Keratinocyte (primary cell): ENCODE data around the gene NFKBIZ. TPM values are rescaled to one million over a fixed set of nuclear protein-coding genes. Genes with fewer than 3 reads are reported as not detected.

Experiments
- DNase-seq: peaks from one replicate; pipeline ENCODE4 v3.0.0-alpha.2; 2011; ENCODE audit warnings: low read depth, missing footprints, low spot score
- FAIRE-seq: peaks from 2 replicates; lab custom pipeline; 2011; peaks lifted over from hg19 to GRCh38; lab: Jason Lieb, UNC
- H2AFZ ChIP-seq: 2 replicates; pipeline ENCODE4 v1.6.0; 2012; ENCODE audit warnings: low read length, control low read depth, inconsistent platforms; ENCODE audit not compliant: control insufficient read depth
- H3K27ac ChIP-seq: 2 replicates; pipeline ENCODE4 v1.5.1; 2011; ENCODE audit warnings: low read length; ENCODE audit not compliant: control insufficient read depth, insufficient read depth
- H3K27me3 ChIP-seq: 3 replicates; pipeline ENCODE4 v1.6.0; 2011; ENCODE audit warnings: low read length; ENCODE audit not compliant: control insufficient read depth, insufficient read depth; ENCODE audit errors: extremely low read depth
- H3K36me3 ChIP-seq, 2 experiments: 2 replicates in 1 of 2; 3 replicates in 1 of 2; pipeline ENCODE4 v1.5.1; 2011; ENCODE audit warnings: low read length in 2 of 2, mild to moderate bottlenecking in 1 of 2; ENCODE audit not compliant: control insufficient read depth in 2 of 2, insufficient read depth in 2 of 2; ENCODE audit errors: extremely low read depth in 1 of 2
- H3K4me1 ChIP-seq: 3 replicates; pipeline ENCODE4 v1.5.1; 2011; ENCODE audit warnings: low read length; ENCODE audit not compliant: control insufficient read depth, insufficient read depth; ENCODE audit errors: extremely low read depth
- H3K4me2 ChIP-seq: 3 replicates; pipeline ENCODE4 v1.6.0; 2011; ENCODE audit warnings: low read depth, low read length; ENCODE audit not compliant: control insufficient read depth, insufficient read depth; ENCODE audit errors: extremely low read depth
- H3K4me3 ChIP-seq, 3 experiments: fragments of 200-600 bp in 1 of 3; sonication (generic) in 1 of 3; 2 replicates in 2 of 3; 3 replicates in 1 of 3; pipeline ENCODE4 v1.5.1; 2011 to 2016; ENCODE audit warnings: low read length in 3 of 3, mild to moderate bottlenecking in 3 of 3, control low read depth in 2 of 3, inconsistent platforms in 1 of 3, low read depth in 1 of 3, mixed read lengths in 1 of 3, mixed run types in 1 of 3, moderate library complexity in 1 of 3; ENCODE audit not compliant: control insufficient read depth in 2 of 3, insufficient read depth in 2 of 3; ENCODE audit errors: extremely low read depth in 1 of 3
- H3K79me2 ChIP-seq: 2 replicates; pipeline ENCODE4 v1.6.0; 2012; ENCODE audit warnings: low read length; ENCODE audit not compliant: control insufficient read depth, insufficient read depth
- H3K9ac ChIP-seq: 3 replicates; pipeline ENCODE4 v1.6.0; 2011; ENCODE audit warnings: low read length; ENCODE audit not compliant: control insufficient read depth, insufficient read depth; ENCODE audit errors: extremely low read depth
- H3K9me1 ChIP-seq: 3 replicates; pipeline ENCODE4 v1.6.0; 2011; ENCODE audit warnings: low read length; ENCODE audit not compliant: control insufficient read depth, insufficient read depth; ENCODE audit errors: extremely low read depth
- H3K9me3 ChIP-seq: 2 replicates; pipeline ENCODE4 v1.5.1; 2012; ENCODE audit warnings: low read depth, low read length; ENCODE audit not compliant: control insufficient read depth
- H4K20me1 ChIP-seq: 3 replicates; pipeline ENCODE4 v1.6.0; 2011; ENCODE audit warnings: low read length; ENCODE audit not compliant: control insufficient read depth, insufficient read depth; ENCODE audit errors: extremely low read depth
- EZH2 ChIP-seq: IDR thresholded peaks from one replicate; pipeline ENCODE4 v1.6.1; 2012; ENCODE audit warnings: inconsistent platforms, mild to moderate bottlenecking, low read length, moderate library complexity
- dilution Hi-C: fragments of 300-500 bp; cut with MboI; formaldehyde crosslinking; loops from one replicate; pipeline ENCODE4 v1.7.0; 2020; ENCODE audit warnings: low sequenced_read_pairs; ENCODE audit not compliant: extremely low pct_ligation_motif_present
- polyA plus RNA-seq, 5 experiments: library from polyadenylated mRNA; depleted of rRNA in 3 of 5; stranded (reverse) in 3 of 5; stranded (forward) in 1 of 5; unstranded in 1 of 5; fragments of >200 nt; gene quantifications; 1 replicate in 1 of 5; 2 replicates in 3 of 5; 3 replicates in 1 of 5; pipeline versions ENCODE4 v1.2.1 to v1.2.3, GENCODE V29; 2011 to 2012; ENCODE audit warnings: missing spikeins in 2 of 5, low read depth in 1 of 5, low replicate concordance in 1 of 5
- TF ChIP-seq, protein P1 (sequence below), 3 experiments: IDR thresholded peaks in 1 of 3; conservative IDR thresholded peaks in 1 of 3; optimal IDR thresholded peaks in 1 of 3; 2 replicates in 2 of 3; 3 replicates in 1 of 3; pipeline versions ENCODE3 to v1.5.1; 2011; ENCODE audit warnings: low read length in 3 of 3, mild to moderate bottlenecking in 3 of 3, moderate library complexity in 2 of 3, control low read depth in 1 of 3, inconsistent platforms in 1 of 3; ENCODE audit not compliant: insufficient read depth in 2 of 3; ENCODE audit errors: extremely low read depth in 1 of 3

NFKBIZ gene
- polyA plus RNA-seq, 1 donor (not counting 4 experiments of a cell fraction or from before 2014, with no cell fraction given), result 88.9 TPM

DNA sequence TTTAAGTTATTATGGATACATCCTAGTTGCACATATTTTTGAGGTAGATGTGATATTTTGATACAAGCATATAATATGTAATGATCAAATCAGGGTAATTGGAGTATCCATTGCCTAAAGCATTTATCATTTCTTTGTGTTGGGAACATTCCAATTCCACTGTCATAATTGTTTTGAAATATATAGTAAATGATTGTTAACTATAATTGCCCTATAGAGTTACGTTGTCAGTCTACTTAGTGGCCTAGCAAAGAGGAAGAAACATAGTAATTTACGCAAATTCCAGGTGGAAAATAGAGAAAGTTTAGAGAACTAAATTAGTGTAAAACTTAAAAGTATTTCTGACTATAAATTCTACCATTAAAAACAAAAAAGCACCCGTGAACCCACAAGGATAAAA is 45.4 kb upstream of the NFKBIZ start:
- H4K20me1 ChIP-seq, result no peaks in the 10 kb centered on the region
- H3K9me1 ChIP-seq, result no peaks in the 10 kb centered on the region
- no peaks in the 10 kb centered on the region for H3K4me1 ChIP-seq
- no peaks in the 10 kb centered on the region for H3K79me2 ChIP-seq
- no peak for DNase-seq
- no peak overlapping the region for H2AFZ ChIP-seq
- H3K4me2 ChIP-seq, result no peak overlapping the region
- no peak for FAIRE-seq
- peaks cover 0 to 2% of the 10 kb centered on the region in 2 experiments for H3K36me3 ChIP-seq
- H3K27ac ChIP-seq, result no peak overlapping the region
- dilution Hi-C loops, result loop anchor here (10.0 kb wide), 1 partner anchor 421 kb away; no protein-coding TSS in a partner anchor
- H3K9me3 ChIP-seq, result no peaks in the 10 kb centered on the region
- H3K4me3 ChIP-seq, result no peak overlapping the region
- TF ChIP-seq, protein P1, sequence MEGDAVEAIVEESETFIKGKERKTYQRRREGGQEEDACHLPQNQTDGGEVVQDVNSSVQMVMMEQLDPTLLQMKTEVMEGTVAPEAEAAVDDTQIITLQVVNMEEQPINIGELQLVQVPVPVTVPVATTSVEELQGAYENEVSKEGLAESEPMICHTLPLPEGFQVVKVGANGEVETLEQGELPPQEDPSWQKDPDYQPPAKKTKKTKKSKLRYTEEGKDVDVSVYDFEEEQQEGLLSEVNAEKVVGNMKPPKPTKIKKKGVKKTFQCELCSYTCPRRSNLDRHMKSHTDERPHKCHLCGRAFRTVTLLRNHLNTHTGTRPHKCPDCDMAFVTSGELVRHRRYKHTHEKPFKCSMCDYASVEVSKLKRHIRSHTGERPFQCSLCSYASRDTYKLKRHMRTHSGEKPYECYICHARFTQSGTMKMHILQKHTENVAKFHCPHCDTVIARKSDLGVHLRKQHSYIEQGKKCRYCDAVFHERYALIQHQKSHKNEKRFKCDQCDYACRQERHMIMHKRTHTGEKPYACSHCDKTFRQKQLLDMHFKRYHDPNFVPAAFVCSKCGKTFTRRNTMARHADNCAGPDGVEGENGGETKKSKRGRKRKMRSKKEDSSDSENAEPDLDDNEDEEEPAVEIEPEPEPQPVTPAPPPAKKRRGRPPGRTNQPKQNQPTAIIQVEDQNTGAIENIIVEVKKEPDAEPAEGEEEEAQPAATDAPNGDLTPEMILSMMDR (optimal IDR thresholded peaks at IDR 0.05 in 1 of 3, IDR thresholded peaks at IDR 0.05 in 1 of 3, conservative IDR thresholded peaks at IDR 0.05 in 1 of 3; ENCODE audit: extremely low read depth in 1 of 3, insufficient read depth in 2 of 3, low read length in 3 of 3), result no peak
- no peak for TF ChIP-seq EZH2
- H3K9ac ChIP-seq, result no peak overlapping the region
- no peaks in the 10 kb centered on the region for H3K27me3 ChIP-seq

DNA sequence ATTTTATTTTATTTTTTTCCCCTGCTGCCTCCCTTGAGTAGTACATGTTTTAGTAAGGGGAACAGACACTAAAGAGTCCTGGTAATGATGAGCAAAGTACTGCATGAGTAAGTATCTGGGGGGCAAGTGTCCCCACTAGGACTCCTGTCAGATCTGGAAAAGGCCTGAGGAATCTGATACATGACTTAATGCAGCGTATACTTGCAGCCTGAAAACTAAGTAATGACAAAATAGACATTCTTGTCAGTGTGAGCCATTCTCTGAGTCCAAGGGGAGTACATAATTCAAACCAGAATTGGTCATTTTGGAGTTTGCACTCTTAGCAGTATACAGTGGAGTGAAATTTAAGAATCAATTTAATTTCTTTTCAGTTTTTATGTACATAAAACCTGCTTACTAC is 42.8 kb upstream of the NFKBIZ start:
- Histone ChIP-seq H3K4me1 (no peaks in the 10 kb centered on the region), H3K27ac (no peak overlapping the region), H3K4me2 (no peak overlapping the region), H2AFZ (no peak overlapping the region), H4K20me1 (no peaks in the 10 kb centered on the region), H3K27me3 (no peaks in the 10 kb centered on the region), H3K9me1 (no peaks in the 10 kb centered on the region), H3K4me3 (no peak overlapping the region), H3K9ac (no peak overlapping the region), H3K9me3 (no peaks in the 10 kb centered on the region), H3K79me2 (no peaks in the 10 kb centered on the region), H3K36me3 (peaks cover 0 to 2% of the 10 kb centered on the region in 2 experiments)
- dilution Hi-C loops, result loop anchor here (10.0 kb wide), 1 partner anchor 418 kb away; no protein-coding TSS in a partner anchor
- FAIRE-seq, result no peak
- DNase-seq, result no peak
- TF ChIP-seq EZH2, result no peak
- TF ChIP-seq, protein P1 (optimal IDR thresholded peaks at IDR 0.05 in 1 of 3, IDR thresholded peaks at IDR 0.05 in 1 of 3, conservative IDR thresholded peaks at IDR 0.05 in 1 of 3; ENCODE audit: extremely low read depth in 1 of 3, insufficient read depth in 2 of 3, low read length in 3 of 3), result no peak
